Thyroid gland (tissue), 4 donors: ENCODE data around the gene PRM3. TPM values are rescaled to one million over a fixed set of nuclear protein-coding genes. Genes with fewer than 3 reads are reported as not detected.

Source experiments
- DNase-seq, 2 donors: peaks; one replicate each; pipeline ENCODE4 v3.0.0-alpha.2; 2019
- H3K27ac ChIP-seq, 3 donors: fragments of 200-600 bp; sonication (generic); 1 replicate in 2 of 3; 2 replicates in 1 of 3; pipeline ENCODE4 v1.5.1; 2016 to 2019; ENCODE audit warnings: mild to moderate bottlenecking in 1 of 3, moderate library complexity in 1 of 3
- H3K27me3 ChIP-seq: fragments of 200-600 bp; sonication (generic); one replicate; pipeline ENCODE4 v1.5.1; 2019
- H3K36me3 ChIP-seq, 2 donors: fragments of 200-600 bp; sonication (generic); one replicate each; pipeline ENCODE4 v1.5.1; 2016 to 2019
- H3K4me1 ChIP-seq, 2 donors: fragments of 200-600 bp; sonication (generic); one replicate each; pipeline ENCODE4 v1.5.1; 2017 to 2019
- H3K4me3 ChIP-seq, 3 donors: fragments of 200-600 bp; sonication (generic); replicated peaks in 1 of 3; 1 replicate in 2 of 3; 2 replicates in 1 of 3; pipeline ENCODE4 v1.5.1; 2016; ENCODE audit warnings: mild to moderate bottlenecking in 1 of 3
- H3K9me3 ChIP-seq: fragments of 200-600 bp; sonication (generic); one replicate; pipeline ENCODE4 v1.5.1; 2017
- POLR2A ChIP-seq, 2 donors: fragments of 450-650 bp; IDR thresholded peaks; one replicate each; pipeline ENCODE4 v1.6.1; 2017; ENCODE audit warnings: antibody characterized with exemption in 2 of 2, mild to moderate bottlenecking in 2 of 2, moderate library complexity in 1 of 2
- WGBS, 2 donors: methylation state at CpG; one replicate each; pipeline ENCODE4 v1.1.5; 2017; 5-methylcytosine and 5-hydroxymethylcytosine counted together
- intact Hi-C: fragments of 100-400 bp; cut with DNase I; formaldehyde crosslinking; loops from one replicate; pipeline ENCODE4 v1.15.1; 2023
- total RNA-seq, 4 donors: library from RNA; depleted of rRNA; stranded (reverse); fragments of >200 nt; gene quantifications; one replicate each; pipeline ENCODE4 v1.2.3, GENCODE V29; 2016
- TF ChIP-seq, protein P1 (sequence below), 6 experiments: fragments of 200-600 bp in 3 of 6; fragments of 450-650 bp in 3 of 6; sonication (generic) in 3 of 6; IDR thresholded peaks; one replicate each; pipeline ENCODE4 v1.5.1; 2016 to 2019; ENCODE audit warnings: antibody characterized with exemption in 6 of 6, mild to moderate bottlenecking in 2 of 6, inconsistent platforms in 1 of 6, moderate library complexity in 1 of 6

PRM3 gene
- total RNA-seq, 4 donors from 2014 or later: not detected

DNA sequence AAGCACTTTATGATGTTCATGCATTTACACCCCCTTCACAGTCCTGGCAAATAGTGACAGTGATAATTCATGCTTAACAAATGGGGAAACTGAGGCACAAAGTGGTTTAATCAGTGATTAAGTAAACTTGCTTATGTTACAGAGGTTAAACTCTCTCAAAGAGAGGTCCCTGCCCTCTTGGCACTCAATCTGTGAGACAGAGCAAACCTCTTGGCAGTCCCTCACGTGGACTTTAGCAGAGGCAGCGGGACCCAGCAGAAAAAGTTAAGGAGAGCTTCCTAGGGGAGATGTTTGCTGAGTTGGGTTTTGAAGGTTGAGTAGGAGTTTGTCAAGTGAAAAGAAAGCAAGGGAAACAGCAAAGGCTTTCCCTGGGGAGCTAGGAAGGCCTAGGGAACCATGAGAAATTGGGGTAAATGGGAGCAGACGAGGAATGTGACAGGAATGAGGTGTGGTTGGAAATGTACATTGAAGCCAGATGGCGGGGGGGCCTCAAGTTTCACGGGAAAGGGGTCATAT lies 28.1 kb downstream of the PRM3 start:
- TF ChIP-seq, protein P1, sequence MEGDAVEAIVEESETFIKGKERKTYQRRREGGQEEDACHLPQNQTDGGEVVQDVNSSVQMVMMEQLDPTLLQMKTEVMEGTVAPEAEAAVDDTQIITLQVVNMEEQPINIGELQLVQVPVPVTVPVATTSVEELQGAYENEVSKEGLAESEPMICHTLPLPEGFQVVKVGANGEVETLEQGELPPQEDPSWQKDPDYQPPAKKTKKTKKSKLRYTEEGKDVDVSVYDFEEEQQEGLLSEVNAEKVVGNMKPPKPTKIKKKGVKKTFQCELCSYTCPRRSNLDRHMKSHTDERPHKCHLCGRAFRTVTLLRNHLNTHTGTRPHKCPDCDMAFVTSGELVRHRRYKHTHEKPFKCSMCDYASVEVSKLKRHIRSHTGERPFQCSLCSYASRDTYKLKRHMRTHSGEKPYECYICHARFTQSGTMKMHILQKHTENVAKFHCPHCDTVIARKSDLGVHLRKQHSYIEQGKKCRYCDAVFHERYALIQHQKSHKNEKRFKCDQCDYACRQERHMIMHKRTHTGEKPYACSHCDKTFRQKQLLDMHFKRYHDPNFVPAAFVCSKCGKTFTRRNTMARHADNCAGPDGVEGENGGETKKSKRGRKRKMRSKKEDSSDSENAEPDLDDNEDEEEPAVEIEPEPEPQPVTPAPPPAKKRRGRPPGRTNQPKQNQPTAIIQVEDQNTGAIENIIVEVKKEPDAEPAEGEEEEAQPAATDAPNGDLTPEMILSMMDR (IDR thresholded peaks at IDR 0.05): no peak
- TF ChIP-seq POLR2A (IDR thresholded peaks at IDR 0.05): no peak
- Histone ChIP-seq H3K9me3 (no peaks in the 10 kb centered on the region), H3K27ac (no peak overlapping the region), H3K27me3 (no peaks in the 10 kb centered on the region), H3K36me3 (no peaks in the 10 kb centered on the region), H3K4me3 (no peak overlapping the region), H3K4me1 (no peaks in the 10 kb centered on the region)
- WGBS, 2 donors: 84 to 91% methylated on average over 5 of the region's 5 CpGs
- intact Hi-C loops: no loop called here
- DNase-seq: no peak

DNA sequence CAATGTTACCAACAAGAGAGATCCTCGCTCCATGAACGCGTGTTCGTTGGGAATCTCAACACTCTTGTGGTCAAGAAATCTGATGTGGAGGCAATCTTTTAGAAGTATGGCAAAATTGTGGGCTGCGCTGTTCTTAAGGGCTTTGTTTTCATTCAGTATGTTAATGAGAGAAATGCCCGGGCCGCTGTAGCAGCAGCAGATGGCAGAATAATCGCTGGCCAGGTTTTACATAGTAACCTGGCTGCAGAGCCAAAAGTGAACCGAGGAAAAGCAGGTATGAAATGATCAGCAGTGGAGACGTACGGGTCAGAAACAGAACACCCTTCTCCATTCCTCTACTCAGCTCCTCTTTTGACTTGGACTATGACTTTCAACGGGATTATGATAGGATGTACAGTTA lies 30.8 kb downstream of the PRM3 start:
- intact Hi-C loops: no loop called here
- Histone ChIP-seq H3K4me3 (no peak overlapping the region), H3K9me3 (no peaks in the 10 kb centered on the region), H3K4me1 (peaks cover 0 to 3% of the 10 kb centered on the region in 2 donors), H3K27me3 (no peaks in the 10 kb centered on the region), H3K36me3 (no peaks in the 10 kb centered on the region), H3K27ac (no peak overlapping the region)
- 69 to 73% methylated on average over 12 of the region's 12 CpGs for WGBS, 2 donors
- TF ChIP-seq, protein P1 (IDR thresholded peaks at IDR 0.05): no peak
- no peak for TF ChIP-seq POLR2A (IDR thresholded peaks at IDR 0.05)
- DNase-seq: no peak

DNA sequence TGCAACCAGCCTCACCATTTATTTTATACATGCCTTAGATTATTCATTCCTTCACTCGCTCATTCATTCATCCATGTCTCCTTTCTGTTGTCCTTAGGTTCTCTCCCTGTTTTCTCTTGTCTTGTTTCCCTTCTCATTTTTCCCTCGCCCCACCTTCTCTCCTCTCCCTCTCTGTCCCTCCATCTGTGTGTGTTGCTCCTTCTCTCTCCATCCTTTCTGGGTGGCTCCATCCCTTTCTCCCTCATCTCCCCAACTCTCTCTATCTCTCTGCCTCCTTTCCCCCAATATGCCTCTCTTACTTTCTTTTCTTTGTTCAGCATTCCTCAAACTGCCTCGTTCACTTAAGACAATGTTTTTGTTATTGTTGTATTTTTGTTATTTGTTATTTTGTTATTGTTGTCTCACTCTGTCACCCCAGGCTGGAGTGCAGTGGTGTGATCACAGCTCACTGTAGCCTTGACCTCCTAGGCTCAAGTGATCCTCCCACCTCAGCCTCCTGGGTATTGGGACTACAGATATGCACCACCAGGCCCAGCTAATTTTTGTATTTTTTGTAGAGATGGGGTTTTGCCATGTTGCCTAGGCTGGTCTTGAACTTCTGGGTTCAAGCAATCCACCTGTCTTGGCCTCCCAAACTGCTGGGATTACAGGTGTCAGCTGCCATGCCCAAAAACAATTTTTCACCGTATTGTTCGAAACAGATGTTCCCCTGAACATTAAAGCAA lies 31.8 kb downstream of the PRM3 start:
- TF ChIP-seq, protein P1 (IDR thresholded peaks at IDR 0.05): no peak
- TF ChIP-seq POLR2A (IDR thresholded peaks at IDR 0.05): no peak
- Histone ChIP-seq H3K4me1 (peaks cover 0 to 8% of the 10 kb centered on the region in 2 donors), H3K36me3 (no peaks in the 10 kb centered on the region), H3K4me3 (no peak overlapping the region), H3K27ac (no peak overlapping the region), H3K27me3 (no peaks in the 10 kb centered on the region), H3K9me3 (no peaks in the 10 kb centered on the region)
- DNase-seq: no peak
- intact Hi-C loops: no loop called here
- 96% methylated on average over 5 of the region's 5 CpGs for WGBS, 2 donors

DNA sequence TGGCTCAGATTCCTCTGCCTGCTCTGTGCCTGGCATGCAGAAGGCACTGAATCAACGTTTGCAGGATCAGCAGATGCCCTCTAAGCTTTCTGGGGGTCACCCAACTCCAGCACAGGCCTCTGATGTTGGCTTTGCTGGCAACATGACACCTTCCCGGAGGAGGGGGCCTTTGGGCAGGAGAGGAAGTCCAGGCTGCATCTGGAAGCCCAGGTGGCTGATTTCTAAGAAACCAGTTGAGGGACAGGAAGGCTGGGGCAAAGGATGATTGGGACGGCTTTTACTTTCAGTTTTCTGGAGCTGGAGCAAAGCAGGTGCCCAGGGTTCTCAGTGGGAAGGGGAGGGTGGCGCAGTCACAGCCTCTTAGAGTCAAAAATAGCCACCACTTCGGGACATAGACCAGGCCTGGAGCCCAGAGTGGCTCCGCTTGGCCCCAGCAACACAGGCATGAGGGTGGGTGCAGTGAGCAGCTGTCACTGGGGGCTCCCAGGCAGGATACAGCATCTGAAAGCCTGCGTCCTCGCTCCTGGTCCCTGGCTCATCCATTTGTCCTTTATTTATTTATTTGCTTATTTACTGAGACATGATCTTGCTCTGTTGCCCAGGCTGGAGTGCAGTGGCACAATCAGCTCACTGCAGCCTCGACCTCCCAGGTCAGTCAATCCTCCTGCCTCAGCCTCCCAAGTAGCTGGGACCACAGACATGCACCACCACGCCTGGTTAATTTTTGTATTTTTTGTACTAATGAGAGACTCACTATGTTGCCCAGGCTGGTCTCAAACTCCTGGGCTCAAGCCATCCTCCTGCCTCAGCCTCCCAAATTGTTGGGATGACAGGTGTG lies 32.6 kb downstream of the PRM3 start:
- no peak overlapping the region for H3K4me3 ChIP-seq
- no peaks in the 10 kb centered on the region for H3K9me3 ChIP-seq
- H3K27me3 ChIP-seq: no peaks in the 10 kb centered on the region
- 76 to 89% methylated on average over 8 to 10 of the region's 10 CpGs for WGBS, 2 donors
- H3K27ac ChIP-seq: no peak overlapping the region
- no peak for TF ChIP-seq POLR2A (IDR thresholded peaks at IDR 0.05)
- TF ChIP-seq, protein P1 (IDR thresholded peaks at IDR 0.05): no peak
- intact Hi-C loops: no loop called here
- no peaks in the 10 kb centered on the region for H3K36me3 ChIP-seq
- no peak for DNase-seq
- H3K4me1 ChIP-seq: peaks cover 0 to 8% of the 10 kb centered on the region in 2 donors
